ENCODE data around the gene NAA38.

DNA sequence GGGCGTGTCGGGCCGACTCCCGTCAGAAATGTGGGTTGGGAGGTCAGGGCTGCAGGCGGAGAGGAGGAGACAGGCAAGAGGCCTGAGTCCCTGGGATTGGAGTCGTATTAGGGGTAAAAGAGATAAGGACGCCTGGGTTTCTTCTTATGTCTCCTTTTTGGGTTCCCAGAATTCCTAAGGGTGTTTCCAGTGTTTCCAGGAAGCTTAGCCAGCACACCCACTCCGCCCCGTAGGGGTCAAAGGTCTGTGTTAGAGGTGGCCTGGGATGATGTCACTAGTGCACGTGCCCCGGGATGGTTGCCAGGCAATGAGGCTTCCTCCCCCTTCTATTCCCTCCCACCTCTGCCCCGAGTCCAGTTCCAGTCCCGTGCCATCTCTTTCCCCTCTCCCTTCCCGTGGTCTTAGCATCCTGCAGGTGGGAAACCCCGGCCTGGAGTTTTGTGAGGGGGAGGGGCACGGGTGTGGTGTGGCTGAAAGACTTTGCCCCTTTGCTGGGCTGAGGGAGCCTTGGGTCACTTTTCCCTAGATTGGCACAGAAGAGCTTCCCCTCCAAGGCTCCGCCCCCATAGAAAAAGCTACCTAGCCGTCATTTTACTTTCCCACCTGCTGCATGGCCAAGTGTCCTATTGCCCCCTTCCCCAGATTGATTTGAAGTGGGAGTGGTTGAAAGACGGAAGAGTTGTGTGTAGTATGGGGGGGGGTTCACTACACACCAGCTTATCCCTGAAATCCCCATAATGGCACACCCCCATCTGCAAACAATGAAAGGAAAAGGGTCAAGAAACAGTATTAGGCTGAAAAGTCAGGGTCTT, 20.6 kb downstream of the NAA38 start:
- TF ChIP-seq POLR2AphosphoS5 (IDR thresholded peaks at IDR 0.05; ENCODE audit: borderline replicate concordance, low read depth, low read length), result no peak
- no peak for TF ChIP-seq EZH2 (IDR thresholded peaks at IDR 0.05)
- TF ChIP-seq FOXP2 (optimal IDR thresholded peaks at IDR 0.05; ENCODE audit: control extremely low read depth, extremely low read length, insufficient read depth), result peak; percentile 75
